ENCODE data around the gene LRCOL1.
A peak's percentile ranks its signal among the peaks of the same experiment; 100 is the strongest.

LRCOL1 gene

DNA sequence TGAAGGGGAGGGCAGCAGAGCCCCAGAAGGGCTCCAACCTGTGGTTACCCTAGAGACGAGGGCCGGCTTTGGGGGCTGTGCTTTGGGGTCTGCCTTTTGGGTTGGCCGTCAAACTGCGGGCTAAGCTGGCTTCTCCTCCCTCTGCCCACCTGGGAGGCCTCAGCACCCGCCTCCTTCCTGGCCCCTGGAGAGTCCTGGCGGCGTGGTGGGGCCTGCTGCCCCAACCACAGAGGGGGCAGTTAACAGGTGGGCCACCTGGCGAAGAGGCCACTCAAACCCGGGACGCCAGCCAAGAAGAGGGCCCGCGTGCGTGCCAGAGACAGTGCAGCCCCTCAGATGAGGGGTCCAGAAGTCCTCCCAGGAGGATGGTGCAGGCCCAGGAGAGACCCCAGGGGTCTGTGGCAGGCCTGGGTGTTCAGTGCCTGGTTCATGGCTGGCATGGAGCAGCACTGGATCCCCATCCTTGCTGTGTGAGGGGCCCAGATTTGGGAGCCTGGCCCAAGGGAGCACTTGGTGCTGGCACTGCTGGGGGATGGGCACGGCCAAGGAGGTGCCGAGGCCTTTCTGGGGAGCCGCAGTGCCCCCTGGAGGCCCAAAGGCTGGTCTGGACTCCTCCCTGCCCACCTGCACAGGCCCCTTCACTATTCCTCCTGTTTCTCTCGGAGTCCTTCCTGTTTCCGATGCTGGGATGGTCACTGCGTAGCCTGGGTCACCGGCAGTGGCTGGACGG is 48.8 kb downstream of the LRCOL1 start:
- no peak for DNase-seq

DNA sequence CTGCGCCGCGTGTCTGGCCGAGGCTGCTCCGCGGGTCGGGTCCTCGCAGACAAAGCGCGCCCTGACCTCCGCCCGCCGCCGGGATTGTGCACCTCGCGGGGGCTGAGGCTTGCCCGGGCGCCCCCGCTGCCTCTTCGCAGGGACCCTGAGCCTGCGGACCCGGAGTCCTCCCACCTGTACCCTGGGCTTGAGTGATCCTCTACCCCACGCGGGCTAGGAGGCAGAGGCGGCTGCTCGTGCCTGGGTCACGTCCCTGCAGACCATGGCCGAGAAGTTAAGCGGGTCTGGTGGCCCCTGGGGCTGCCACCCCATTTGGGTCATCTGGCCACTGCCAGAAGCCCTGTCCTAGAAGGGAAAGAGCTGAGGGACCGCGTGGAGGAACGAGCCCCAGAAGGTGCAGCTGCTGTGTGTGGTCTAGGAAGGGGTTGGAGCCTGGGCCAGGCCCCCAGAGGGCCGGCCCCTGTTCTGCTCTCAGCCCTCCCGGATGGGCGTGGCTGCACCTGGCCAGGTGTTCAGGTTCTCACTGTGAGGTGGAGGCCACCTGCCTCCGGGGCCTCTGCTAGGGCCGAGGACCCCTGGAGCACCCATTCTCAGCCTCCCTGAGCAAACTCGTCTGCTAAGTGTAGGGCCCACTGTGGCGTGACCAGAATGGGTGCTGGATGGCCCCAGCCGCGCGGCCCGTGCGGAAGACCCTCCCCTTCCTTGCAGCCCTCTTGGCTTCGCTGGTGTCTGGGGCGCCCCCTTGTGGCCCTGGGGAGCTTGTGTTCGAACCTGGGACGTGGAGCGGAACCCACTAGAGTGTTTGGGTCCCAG is 49.6 kb downstream of the LRCOL1 start:
- DNase-seq = peak; percentile 40

DNA sequence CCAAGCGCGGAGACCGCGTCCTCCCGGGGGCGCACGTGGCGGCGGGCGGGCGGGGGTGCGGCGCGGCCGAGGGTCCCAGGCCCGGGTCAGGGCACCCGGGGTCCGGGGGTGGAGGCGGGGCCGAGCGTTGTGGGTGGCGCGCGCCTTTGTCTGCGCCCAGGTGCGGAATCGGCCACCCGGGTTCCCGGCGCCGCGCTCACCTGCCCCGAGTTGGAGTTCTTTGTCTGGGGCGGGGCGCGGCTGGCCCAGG is 50.1 kb downstream of the LRCOL1 start:
- DNase-seq = no peak

DNA sequence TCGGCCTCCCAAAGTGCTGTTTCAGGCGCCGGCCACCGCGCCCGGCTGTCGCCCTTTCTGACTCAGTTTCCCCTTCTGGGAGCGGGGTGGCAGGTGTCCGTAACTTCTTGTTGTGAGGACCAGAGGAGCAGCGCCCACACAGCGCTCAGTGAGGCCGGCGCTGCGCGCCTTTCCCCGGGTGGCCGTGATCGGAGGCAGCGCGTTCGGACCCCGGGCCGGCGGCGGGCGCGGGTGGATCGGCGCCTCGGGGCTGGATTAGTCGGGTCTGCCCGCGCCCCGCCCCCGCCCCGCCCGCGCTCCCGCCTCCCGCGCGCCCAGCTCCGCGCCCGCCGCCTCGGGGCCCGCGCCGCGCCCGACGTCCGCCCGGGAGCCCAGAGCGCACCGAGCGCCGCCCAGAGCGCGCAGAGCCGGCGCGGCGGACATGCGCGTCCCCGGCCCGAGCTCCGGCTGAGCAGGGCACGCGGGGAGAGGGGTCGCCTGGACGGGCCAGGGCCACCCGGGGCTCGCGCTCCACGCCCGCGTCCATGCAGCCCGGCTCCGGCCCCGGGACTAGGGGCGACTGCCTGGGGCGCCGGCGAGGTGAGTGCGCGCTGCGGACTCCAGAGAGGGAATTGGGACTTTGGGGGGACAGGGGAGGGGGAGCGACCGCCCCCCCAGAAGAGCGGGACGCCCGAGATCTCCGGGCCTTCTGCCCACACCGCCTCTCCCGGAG is 50.6 kb downstream of the LRCOL1 start:
- peak; percentile 44 for DNase-seq

DNA sequence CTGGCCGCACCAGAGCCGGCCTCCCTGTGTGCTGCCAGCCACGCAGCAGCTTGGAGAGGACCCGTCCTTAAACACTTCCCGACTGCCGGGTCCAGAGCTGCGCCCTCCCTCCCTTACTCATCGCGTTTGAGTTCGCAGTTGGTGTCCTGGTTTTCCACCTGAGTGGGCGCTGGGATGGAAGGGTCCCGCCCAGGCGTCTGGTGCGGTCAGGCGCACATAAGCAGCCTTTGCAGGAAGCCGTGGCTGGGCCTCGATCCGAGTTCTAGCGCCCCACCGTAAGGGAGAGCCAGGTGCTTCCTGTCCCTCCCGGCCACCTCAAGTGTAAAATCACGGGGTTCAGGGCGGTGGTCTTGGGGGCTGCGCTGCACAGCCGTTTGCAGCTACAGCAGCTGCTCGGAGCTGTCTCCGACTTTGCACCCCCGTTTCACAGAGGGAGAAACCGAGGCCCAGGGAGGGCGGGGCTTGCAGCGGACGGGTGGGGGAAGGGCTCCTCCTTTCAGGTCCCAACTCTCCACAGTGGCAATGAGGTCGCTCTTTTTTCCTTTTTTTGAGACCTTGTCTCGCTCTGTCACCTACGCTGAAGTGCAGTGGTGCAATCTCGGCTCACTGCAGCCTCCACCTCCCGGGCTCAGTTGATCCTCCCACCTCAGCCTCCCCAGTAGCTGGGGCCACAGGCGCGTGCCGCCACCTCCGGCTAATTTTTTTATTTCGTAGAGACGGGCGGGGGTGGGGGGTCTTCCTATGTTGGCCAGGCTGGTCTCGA is 51.3 kb downstream of the LRCOL1 start:
- no peak for DNase-seq

DNA sequence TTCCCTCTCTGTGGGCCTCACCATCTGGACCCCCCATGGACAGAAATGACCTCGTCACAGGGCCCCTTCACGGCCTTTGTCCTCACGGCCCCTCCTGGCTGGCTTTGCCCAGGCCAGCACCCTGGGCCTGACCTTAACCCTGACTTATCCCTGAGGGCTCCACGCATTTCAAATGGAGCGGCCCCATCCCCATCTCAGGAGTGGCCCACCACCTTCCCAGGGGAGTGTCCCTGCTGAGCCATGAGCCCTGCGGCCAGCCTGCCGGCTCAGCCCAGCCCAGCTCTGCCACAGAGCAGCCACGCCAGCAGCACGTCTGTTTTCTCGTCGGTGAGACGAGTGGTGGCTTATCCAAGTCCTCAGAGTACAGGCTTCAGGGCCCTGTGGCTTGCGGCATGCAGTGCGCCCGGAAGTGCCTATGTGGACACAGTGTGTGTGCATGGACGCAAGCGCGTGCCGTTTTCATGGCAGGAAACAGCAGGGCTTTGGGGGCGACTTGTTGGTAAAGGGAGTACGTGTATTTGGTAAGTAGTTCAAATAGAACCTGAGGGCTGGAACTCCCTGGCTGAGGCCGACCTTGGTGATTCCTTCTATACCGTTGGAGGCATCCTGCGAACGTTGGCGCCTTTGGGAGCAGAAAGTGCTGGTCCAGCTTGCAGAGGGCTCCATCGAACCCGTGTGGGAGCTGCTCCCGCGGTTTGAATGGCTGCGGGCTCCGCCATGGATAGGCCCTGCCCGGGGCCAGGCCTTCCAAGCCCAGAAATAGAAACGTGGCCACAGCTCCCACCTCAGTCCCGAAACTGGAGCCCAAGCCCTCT is 52.1 kb downstream of the LRCOL1 start:
- no peak for DNase-seq

DNA sequence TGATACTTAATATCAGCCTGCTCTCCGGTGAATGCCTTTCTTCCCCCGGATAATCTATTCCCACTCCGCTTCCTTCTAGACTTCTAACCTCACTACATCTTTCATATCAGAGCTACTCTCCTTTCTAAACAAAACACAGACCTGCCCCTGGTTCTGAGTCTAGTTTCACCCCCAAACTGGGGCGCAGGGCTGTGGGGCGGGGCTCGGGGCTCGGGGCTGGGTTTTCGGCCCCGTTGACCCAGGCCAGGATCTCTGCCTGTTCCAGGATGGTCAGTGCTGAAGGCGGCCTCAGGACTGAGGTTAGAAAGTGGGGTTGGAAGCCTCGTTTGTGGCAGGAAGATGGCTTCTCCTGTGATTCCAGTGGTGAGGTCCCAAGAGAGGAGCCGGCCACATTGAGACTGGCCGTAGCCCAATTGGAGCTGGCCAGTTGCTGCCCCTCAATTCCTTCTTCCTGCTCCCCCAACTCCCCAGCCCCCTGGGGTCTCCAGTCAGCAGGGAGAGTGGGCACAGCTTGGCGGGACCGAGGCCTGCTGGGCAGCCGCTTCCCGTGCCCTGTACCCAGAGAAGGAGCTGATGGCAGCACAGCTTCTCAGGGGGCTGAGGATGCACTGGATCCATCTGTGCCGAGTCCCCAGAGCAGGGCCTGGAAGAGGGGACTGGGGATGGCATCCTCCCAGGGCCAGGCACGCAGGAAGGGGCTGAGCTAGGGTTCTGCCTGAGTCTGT is 52.9 kb downstream of the LRCOL1 start:
- no peak for DNase-seq

DNA sequence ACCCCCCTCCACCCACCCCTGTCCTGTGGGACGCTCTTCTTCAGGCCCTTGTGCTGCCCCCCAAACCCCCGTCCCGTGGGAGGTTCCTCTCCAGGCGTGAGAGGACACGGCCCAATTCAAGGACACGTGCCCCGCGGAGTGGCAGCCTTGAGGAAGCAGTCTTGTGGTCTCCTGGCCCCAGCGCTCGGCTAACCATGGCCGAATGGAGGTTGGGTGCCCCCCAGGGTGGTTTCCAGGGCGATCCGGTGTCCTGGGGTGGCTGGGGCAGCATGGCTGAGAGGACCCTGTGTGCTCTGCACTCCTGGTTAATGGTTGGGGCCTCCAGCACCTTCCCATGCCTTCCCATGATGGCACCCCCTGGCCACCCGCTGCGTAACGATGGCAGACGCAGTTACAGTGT is 53.6 kb downstream of the LRCOL1 start:
- no peak for DNase-seq

DNA sequence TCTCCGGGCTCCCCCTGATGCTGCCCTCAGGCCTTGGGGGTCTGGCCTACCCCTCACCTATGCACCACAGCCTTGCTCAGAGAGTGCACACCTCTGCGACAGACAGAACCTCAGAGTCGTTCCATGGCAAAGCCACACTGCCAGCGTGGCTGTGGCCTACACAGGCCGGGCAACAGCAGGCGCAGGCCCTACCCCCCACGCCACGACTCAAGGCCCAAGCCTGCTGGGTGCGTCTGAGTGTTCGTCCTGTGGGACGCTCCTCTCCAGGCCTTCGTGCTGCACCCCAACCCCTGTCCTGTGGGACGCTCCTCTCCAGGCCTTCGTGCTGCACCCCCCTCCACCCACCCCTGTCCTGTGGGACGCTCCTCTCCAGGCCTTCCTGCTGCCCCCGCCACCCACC is 54.2 kb downstream of the LRCOL1 start:
- no peak for DNase-seq

DNA sequence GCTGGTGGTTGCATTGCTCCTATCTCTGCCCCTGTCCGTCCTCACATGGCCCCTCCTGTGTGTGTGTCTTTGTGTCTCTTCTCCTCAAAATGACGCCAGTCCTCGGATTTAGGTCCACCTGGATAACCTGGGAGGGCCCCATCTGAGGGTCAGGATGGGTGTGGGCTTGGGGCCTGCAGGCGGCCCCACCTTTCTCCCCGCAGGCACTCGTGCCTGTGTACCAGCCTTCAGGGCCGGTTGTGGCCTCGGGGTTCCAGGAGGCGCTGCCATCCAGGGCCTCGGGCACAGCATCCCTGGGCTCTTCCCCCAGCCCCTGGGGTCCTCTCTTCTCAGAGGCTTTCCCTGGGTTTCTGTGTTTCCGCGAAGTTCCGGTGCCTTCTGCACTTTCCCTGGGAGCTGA is 54.7 kb downstream of the LRCOL1 start:
- no peak for DNase-seq

DNA sequence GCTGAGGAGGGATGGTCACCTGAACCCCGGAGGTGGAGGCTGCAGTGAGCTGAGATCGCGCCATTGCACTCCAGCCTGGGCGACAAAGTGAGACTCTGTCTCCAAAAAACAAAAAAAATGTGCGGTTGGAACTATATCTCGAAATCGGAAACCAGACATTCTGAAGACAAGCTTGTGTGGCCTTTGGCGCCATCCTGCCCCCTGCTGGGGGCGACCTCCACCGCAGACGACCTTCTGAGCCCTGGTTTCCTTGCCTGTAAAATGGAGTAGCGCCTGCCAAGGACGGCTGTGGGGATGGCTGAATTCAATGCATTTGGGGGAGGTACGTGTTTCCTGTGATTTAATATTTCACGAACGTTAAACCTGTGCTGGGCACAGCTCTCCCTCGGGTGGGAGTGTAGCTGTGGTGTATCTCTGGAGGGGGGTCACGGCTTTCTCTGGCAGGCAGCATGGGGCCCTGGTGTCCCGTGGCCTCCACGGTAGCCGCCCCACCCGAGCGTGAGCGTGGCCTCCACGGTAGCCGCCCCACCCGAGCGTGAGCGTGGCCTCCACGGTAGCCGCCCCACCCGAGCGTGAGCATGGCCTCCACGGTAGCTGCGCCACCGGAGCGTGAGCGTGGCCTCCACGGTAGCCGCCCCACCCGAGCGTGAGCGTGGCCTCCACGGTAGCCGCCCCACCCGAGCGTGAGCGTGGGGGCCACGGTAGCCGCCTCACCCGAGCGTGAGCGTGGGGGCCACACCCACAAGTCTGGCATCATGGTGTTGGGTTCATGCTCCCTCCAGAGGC is 55.3 kb downstream of the LRCOL1 start:
- no peak for DNase-seq

Data from NCI-H1048 (cell line).